Panc1 (cell line): ENCODE results near the gene LHPP. TPM values are rescaled to one million over a fixed set of nuclear protein-coding genes. Genes with fewer than 3 reads are reported as not detected.

Experiments used
- ATAC-seq: fragments of 200-7000 bp; cut with Tn5 transposase; 2 replicates; pipeline ENCODE4 v1.9.1; 2020; ENCODE audit warnings: mild to moderate bottlenecking, moderate library complexity
- BruUV-seq: library from RNA; stranded (reverse); fragments of 400-500 nt; replicated peaks from 2 replicates; lab custom pipeline; 2021; lab: Mats Ljungman, UMichigan
- CTCF ChIA-PET: fragments of 300-600 bp; sonication (Branson Sonifier 250); formaldehyde crosslinking; loops from one replicate; lab custom pipeline; 2022; ENCODE audit warnings: antibody characterized with exemption; lab: Charles Lee
- POLR2A ChIA-PET: fragments of 300-600 bp; sonication (Branson Sonifier 250); formaldehyde crosslinking; loops from one replicate; lab custom pipeline; 2022; ENCODE audit warnings: antibody characterized with exemption; lab: Charles Lee
- DNase-seq: peaks from one replicate; pipeline ENCODE4 v3.0.0-alpha.2; 2010; ENCODE audit warnings: low read depth, low spot score
- H3K27ac ChIP-seq: 2 replicates; pipeline ENCODE4 v1.5.1; 2011; ENCODE audit warnings: mild to moderate bottlenecking, low read length, inconsistent platforms
- H3K27me3 ChIP-seq: fragments of 200-500 bp; sonication (Bioruptor generic); 2 replicates; pipeline ENCODE4 v1.6.0; 2014; ENCODE audit warnings: low read length, inconsistent platforms; ENCODE audit not compliant: control insufficient read depth, insufficient read depth
- H3K36me3 ChIP-seq: fragments of 200-500 bp; sonication (Bioruptor generic); 2 replicates; pipeline ENCODE4 v1.5.1; 2014; ENCODE audit warnings: inconsistent platforms, mild to moderate bottlenecking, low read length, moderate library complexity; ENCODE audit not compliant: control insufficient read depth, insufficient read depth
- H3K4me1 ChIP-seq: 2 replicates; pipeline ENCODE4 v1.5.1; 2011; ENCODE audit warnings: inconsistent platforms, mild to moderate bottlenecking, low read length, moderate library complexity; ENCODE audit not compliant: control insufficient read depth, insufficient read depth
- H3K4me3 ChIP-seq, 2 experiments: 2 replicates each; pipeline ENCODE4 v1.5.1; 2011 to 2012; ENCODE audit warnings: low read depth in 2 of 2, low read length in 2 of 2, mild to moderate bottlenecking in 2 of 2, inconsistent platforms in 1 of 2, moderate library complexity in 1 of 2
- H3K9me3 ChIP-seq: fragments of 200-500 bp; sonication (Bioruptor generic); 2 replicates; pipeline ENCODE4 v1.5.1; 2014; ENCODE audit warnings: low read depth, mild to moderate bottlenecking, inconsistent platforms, low read length, moderate library complexity; ENCODE audit not compliant: control insufficient read depth, insufficient read depth
- CTCF ChIP-seq: fragments of 450-650 bp; IDR thresholded peaks from 2 replicates; pipeline ENCODE4 v1.5.1; 2017; ENCODE audit warnings: mild to moderate bottlenecking
- POLR2AphosphoS5 ChIP-seq: IDR thresholded peaks from 2 replicates; pipeline ENCODE4 v1.6.1; 2012; ENCODE audit warnings: mild to moderate bottlenecking, low read depth, low read length, moderate library complexity
- REST ChIP-seq, 2 experiments: IDR thresholded peaks; 2 replicates each; pipeline ENCODE4 v1.6.1; 2011 to 2012; ENCODE audit warnings: low read depth in 2 of 2, control low read depth in 1 of 2, low read length in 1 of 2, mild to moderate bottlenecking in 1 of 2, moderate library complexity in 1 of 2; ENCODE audit not compliant: insufficient read depth in 1 of 2
- SIN3A ChIP-seq: IDR thresholded peaks from 2 replicates; pipeline ENCODE4 v1.6.1; 2012; ENCODE audit warnings: low read depth, mild to moderate bottlenecking, low read length, moderate library complexity, borderline replicate concordance; ENCODE audit not compliant: insufficient read depth
- TCF7L2 ChIP-seq: IDR thresholded peaks from 2 replicates; pipeline ENCODE4 v1.6.1; 2011; ENCODE audit warnings: mild to moderate bottlenecking, low read depth, low read length, inconsistent platforms
- in situ Hi-C: cut with HindIII; loops from 2 replicates; pipeline ENCODE4 v1.10.0; 2016; ENCODE audit warnings: low sequenced_read_pairs, low pct_unique_long_range_greater_than_20kb
- intact Hi-C: fragments of 100-400 bp; cut with micrococcal nuclease; formaldehyde crosslinking; loops from one replicate; pipeline ENCODE4 v1.10.0; 2022; ENCODE audit not compliant: unreplicated experiment
- total RNA-seq: library from RNA; stranded (reverse); gene quantifications from one replicate; pipeline ENCODE4 v1.2.1, GENCODE V29; 2021; ENCODE audit not compliant: unreplicated experiment

The LHPP gene
- total RNA-seq, 1 experiment from 2014 or later, result 15.0 TPM

- intact Hi-C loops (no loop called here), in situ Hi-C loops (no loop called here)
- H3K4me1 ChIP-seq, result 0 out of 2 replicates have a peak, but pooled peaks cover 3% of the 10 kb centered on the region
- CTCF ChIA-PET, result interaction anchor here (0.6 kb wide), 1 partner anchor 348 kb away, joined by 3 read pairs; no protein-coding TSS in a partner anchor
- no peak overlapping the region for H3K4me3 ChIP-seq
- TF ChIP-seq TCF7L2 (no peak), SIN3A (no peak), CTCF (no peak), REST (IDR thresholded peaks at IDR 0.05; ENCODE audit: insufficient read depth in 1 of 2, low read depth in 2 of 2, low read length in 1 of 2) (no peak), POLR2AphosphoS5 (no peak)
- H3K27me3 ChIP-seq, result no peaks in the 10 kb centered on the region
- DNase-seq (no peak), ATAC-seq (no peak)
- POLR2A ChIA-PET, result no interaction called here
- H3K27ac ChIP-seq, result no peak overlapping the region
- no peaks in the 10 kb centered on the region for H3K9me3 ChIP-seq
- H3K36me3 ChIP-seq, result no peaks in the 10 kb centered on the region
- no TSS peak for BruUV-seq
Measured at GRCh38 chr10:124551755-124552154, 90.1 kb downstream of the LHPP start.

- H3K27me3 ChIP-seq, result no peaks in the 10 kb centered on the region
- DNase-seq (no peak), ATAC-seq (no peak)
- CTCF ChIA-PET, result no interaction called here
- in situ Hi-C loops (no loop called here), intact Hi-C loops (no loop called here)
- no peaks in the 10 kb centered on the region for H3K36me3 ChIP-seq
- TF ChIP-seq TCF7L2 (no peak), SIN3A (no peak), POLR2AphosphoS5 (no peak), REST (IDR thresholded peaks at IDR 0.05; ENCODE audit: insufficient read depth in 1 of 2, low read depth in 2 of 2, low read length in 1 of 2) (no peak), CTCF (no peak)
- BruUV-seq, result no TSS peak
- H3K9me3 ChIP-seq, result no peaks in the 10 kb centered on the region
- no peak overlapping the region for H3K27ac ChIP-seq
- H3K4me3 ChIP-seq, result no peak overlapping the region
- POLR2A ChIA-PET, result interaction anchor here (0.6 kb wide), 1 partner anchor 11 kb away, joined by 13 read pairs; no protein-coding TSS in a partner anchor
- 0 out of 2 replicates have a peak, but pooled peaks cover 3% of the 10 kb centered on the region for H3K4me1 ChIP-seq
Measured at GRCh38 chr10:124552691-124553276, 91.2 kb downstream of the LHPP start.
